SJCRH30 (cell line): Measurements from ENCODE around the gene ADGRG4. TPM values are rescaled to one million over a fixed set of nuclear protein-coding genes. Genes with fewer than 3 reads are reported as not detected.

Experiments
- DNase-seq, 2 experiments: peaks; one replicate each; pipeline ENCODE4 v3.0.0-alpha.2; 2015 to 2020
- H3K27ac ChIP-seq: fragments of 250-450 bp; sonication (Bioruptor Pico); 2 replicates; pipeline ENCODE4 v1.5.1; 2020; ENCODE audit warnings: mild to moderate bottlenecking, moderate library complexity
- H3K27me3 ChIP-seq: fragments of 250-450 bp; sonication (Bioruptor Pico); 2 replicates; pipeline ENCODE4 v1.5.1; 2020; ENCODE audit warnings: mild to moderate bottlenecking, moderate library complexity
- H3K36me3 ChIP-seq: fragments of 250-450 bp; sonication (Bioruptor Pico); 2 replicates; pipeline ENCODE4 v1.5.1; 2020; ENCODE audit warnings: mild to moderate bottlenecking, moderate library complexity
- H3K4me1 ChIP-seq: fragments of 250-450 bp; sonication (Bioruptor Pico); 2 replicates; pipeline ENCODE4 v1.5.1; 2020; ENCODE audit warnings: mild to moderate bottlenecking, moderate library complexity
- H3K4me3 ChIP-seq: fragments of 250-450 bp; sonication (Bioruptor Pico); 2 replicates; pipeline ENCODE4 v1.5.1; 2020; ENCODE audit warnings: mild to moderate bottlenecking, moderate library complexity
- H3K9me3 ChIP-seq: fragments of 250-450 bp; sonication (Bioruptor Pico); replicated peaks from 2 replicates; pipeline ENCODE4 v1.5.1; 2020; ENCODE audit warnings: mild to moderate bottlenecking, moderate library complexity
- total RNA-seq: library from RNA; depleted of rRNA; stranded (reverse); fragments of >200 nt; shearing (Covaris generic); gene quantifications from 2 replicates; pipeline ENCODE4 v1.2.3, GENCODE V29; 2014

The ADGRG4 gene
- total RNA-seq, 1 experiment from 2014 or later: not detected

GRCh38 chrX:136319600-136319999 lies 18.8 kb downstream of the ADGRG4 start:
- Histone ChIP-seq H3K9me3 (no peaks in the 10 kb centered on the region), H3K4me1 (no peaks in the 10 kb centered on the region), H3K27ac (no peak overlapping the region), H3K27me3 (no peaks in the 10 kb centered on the region), H3K36me3 (no peaks in the 10 kb centered on the region), H3K4me3 (no peak overlapping the region)
- DNase-seq: no peak

GRCh38 chrX:136321532-136321931 lies 20.8 kb downstream of the ADGRG4 start:
- H3K4me1 ChIP-seq: no peaks in the 10 kb centered on the region
- no peaks in the 10 kb centered on the region for H3K9me3 ChIP-seq
- no peaks in the 10 kb centered on the region for H3K27me3 ChIP-seq
- DNase-seq: no peak
- no peaks in the 10 kb centered on the region for H3K36me3 ChIP-seq
- no peak overlapping the region for H3K4me3 ChIP-seq
- H3K27ac ChIP-seq: no peak overlapping the region

- Histone ChIP-seq H3K36me3 (no peaks in the 10 kb centered on the region), H3K4me3 (no peak overlapping the region), H3K27me3 (no peaks in the 10 kb centered on the region), H3K27ac (no peak overlapping the region), H3K4me1 (no peaks in the 10 kb centered on the region), H3K9me3 (no peaks in the 10 kb centered on the region)
- DNase-seq: no peak
Measured at GRCh38 chrX:136322064-136322463, 21.3 kb downstream of the ADGRG4 start.

- Histone ChIP-seq H3K9me3 (no peaks in the 10 kb centered on the region), H3K4me3 (no peak overlapping the region), H3K36me3 (no peaks in the 10 kb centered on the region), H3K4me1 (no peaks in the 10 kb centered on the region), H3K27me3 (no peaks in the 10 kb centered on the region), H3K27ac (no peak overlapping the region)
- DNase-seq: no peak
Measured at GRCh38 chrX:136325377-136325776, 24.6 kb downstream of the ADGRG4 start.

- Histone ChIP-seq H3K9me3 (no peaks in the 10 kb centered on the region), H3K27me3 (no peaks in the 10 kb centered on the region), H3K4me1 (no peaks in the 10 kb centered on the region), H3K4me3 (no peak overlapping the region), H3K36me3 (no peaks in the 10 kb centered on the region), H3K27ac (no peak overlapping the region)
- no peak for DNase-seq
Measured at GRCh38 chrX:136328933-136329332, 28.2 kb downstream of the ADGRG4 start.

- Histone ChIP-seq H3K4me1 (no peaks in the 10 kb centered on the region), H3K4me3 (no peak overlapping the region), H3K9me3 (no peaks in the 10 kb centered on the region), H3K27me3 (no peaks in the 10 kb centered on the region), H3K36me3 (no peaks in the 10 kb centered on the region), H3K27ac (no peak overlapping the region)
- DNase-seq: peak in 1 of 2 experiments; percentile 1
Measured at GRCh38 chrX:136336623-136337022, 35.9 kb downstream of the ADGRG4 start.

- no peaks in the 10 kb centered on the region for H3K9me3 ChIP-seq
- H3K36me3 ChIP-seq: no peaks in the 10 kb centered on the region
- no peak for DNase-seq
- H3K27me3 ChIP-seq: no peaks in the 10 kb centered on the region
- H3K4me1 ChIP-seq: no peaks in the 10 kb centered on the region
- H3K27ac ChIP-seq: no peak overlapping the region
- H3K4me3 ChIP-seq: no peak overlapping the region
Measured at GRCh38 chrX:136339702-136340101, 38.9 kb downstream of the ADGRG4 start.

- no peak overlapping the region for H3K27ac ChIP-seq
- no peaks in the 10 kb centered on the region for H3K9me3 ChIP-seq
- H3K4me1 ChIP-seq: no peaks in the 10 kb centered on the region
- no peak overlapping the region for H3K4me3 ChIP-seq
- DNase-seq: no peak
- H3K27me3 ChIP-seq: no peaks in the 10 kb centered on the region
- no peaks in the 10 kb centered on the region for H3K36me3 ChIP-seq
Measured at GRCh38 chrX:136344320-136344719, 43.6 kb downstream of the ADGRG4 start.

GRCh38 chrX:136346506-136346905 lies 45.7 kb downstream of the ADGRG4 start:
- no peaks in the 10 kb centered on the region for H3K4me1 ChIP-seq
- no peak overlapping the region for H3K4me3 ChIP-seq
- no peak for DNase-seq
- no peak overlapping the region for H3K27ac ChIP-seq
- H3K36me3 ChIP-seq: no peaks in the 10 kb centered on the region
- H3K27me3 ChIP-seq: no peaks in the 10 kb centered on the region
- no peaks in the 10 kb centered on the region for H3K9me3 ChIP-seq

GRCh38 chrX:136347706-136348105 lies 46.9 kb downstream of the ADGRG4 start:
- Histone ChIP-seq H3K27ac (no peak overlapping the region), H3K27me3 (no peaks in the 10 kb centered on the region), H3K4me1 (no peaks in the 10 kb centered on the region), H3K9me3 (no peaks in the 10 kb centered on the region), H3K36me3 (no peaks in the 10 kb centered on the region), H3K4me3 (no peak overlapping the region)
- DNase-seq: no peak

GRCh38 chrX:136353526-136354093 lies 52.8 kb downstream of the ADGRG4 start:
- Histone ChIP-seq H3K9me3 (no peaks in the 10 kb centered on the region), H3K36me3 (no peaks in the 10 kb centered on the region), H3K27ac (no peak overlapping the region), H3K4me1 (no peaks in the 10 kb centered on the region), H3K27me3 (no peaks in the 10 kb centered on the region), H3K4me3 (no peak overlapping the region)
- no peak for DNase-seq

- DNase-seq: no peak
- no peaks in the 10 kb centered on the region for H3K36me3 ChIP-seq
Measured at GRCh38 chrX:136354201-136354600, 53.4 kb downstream of the ADGRG4 start.

GRCh38 chrX:136369377-136369776 lies 68.6 kb downstream of the ADGRG4 start:
- no peak for DNase-seq
- Histone ChIP-seq H3K27me3 (no peaks in the 10 kb centered on the region), H3K9me3 (no peaks in the 10 kb centered on the region), H3K4me1 (no peaks in the 10 kb centered on the region), H3K36me3 (no peaks in the 10 kb centered on the region), H3K4me3 (no peak overlapping the region), H3K27ac (no peak overlapping the region)

More at GRCh38 chrX:136354201-136354600, 53.4 kb downstream of the ADGRG4 start:
- Histone ChIP-seq H3K27me3 (no peaks in the 10 kb centered on the region), H3K27ac (no peak overlapping the region), H3K4me3 (no peak overlapping the region), H3K9me3 (no peaks in the 10 kb centered on the region), H3K4me1 (no peaks in the 10 kb centered on the region)

- no peak for DNase-seq
- Histone ChIP-seq H3K9me3 (no peaks in the 10 kb centered on the region), H3K4me3 (no peak overlapping the region), H3K27ac (no peak overlapping the region), H3K36me3 (no peaks in the 10 kb centered on the region), H3K4me1 (no peaks in the 10 kb centered on the region), H3K27me3 (no peaks in the 10 kb centered on the region)
Measured at GRCh38 chrX:136376713-136377112, 76.0 kb downstream of the ADGRG4 start.

- H3K4me1 ChIP-seq: no peaks in the 10 kb centered on the region
- H3K4me3 ChIP-seq: no peak overlapping the region
- no peak for DNase-seq
- H3K27me3 ChIP-seq: no peaks in the 10 kb centered on the region
- no peaks in the 10 kb centered on the region for H3K9me3 ChIP-seq
- no peaks in the 10 kb centered on the region for H3K36me3 ChIP-seq
- no peak overlapping the region for H3K27ac ChIP-seq
Measured at GRCh38 chrX:136380010-136380769, 79.4 kb downstream of the ADGRG4 start.

GRCh38 chrX:136386173-136386572 lies 85.4 kb downstream of the ADGRG4 start:
- H3K9me3 ChIP-seq: no peaks in the 10 kb centered on the region
- no peak overlapping the region for H3K27ac ChIP-seq
- no peak for DNase-seq
- H3K36me3 ChIP-seq: no peaks in the 10 kb centered on the region
- H3K4me1 ChIP-seq: no peaks in the 10 kb centered on the region
- no peaks in the 10 kb centered on the region for H3K27me3 ChIP-seq
- no peak overlapping the region for H3K4me3 ChIP-seq
